ENCODE data around the gene DAPK2.

Gene DAPK2

DNA sequence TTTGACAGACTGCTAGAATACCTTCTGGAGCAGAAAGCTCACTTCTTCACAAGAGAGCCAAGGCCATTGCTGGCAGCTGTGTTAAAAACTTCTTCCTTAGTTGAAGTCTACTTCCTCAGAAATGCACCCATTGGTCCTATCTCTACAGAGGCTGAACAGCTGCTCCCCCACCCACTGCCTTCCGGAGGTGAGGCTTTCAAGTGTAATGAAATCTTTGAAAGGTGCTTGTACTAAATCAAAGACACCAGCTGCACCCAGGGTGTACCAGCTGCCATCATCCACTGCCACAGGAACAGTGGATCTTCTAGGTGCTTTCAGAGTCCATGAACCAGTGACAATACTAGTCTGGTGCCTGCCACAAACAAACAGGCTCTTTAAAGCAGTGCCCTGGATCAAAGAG is 186.1 kb downstream of the DAPK2 start:
- no peak for TF ChIP-seq CEBPB (IDR thresholded peaks at IDR 0.05)
- TF ChIP-seq MAX (IDR thresholded peaks at IDR 0.05), result no peak
- no peak for TF ChIP-seq EP300 (IDR thresholded peaks at IDR 0.05; ENCODE audit: borderline replicate concordance)
- TF ChIP-seq CREB1 (IDR thresholded peaks at IDR 0.05; ENCODE audit: low read depth), result no peak
- TF ChIP-seq NFIC (IDR thresholded peaks at IDR 0.05), result no peak
- no peak for TF ChIP-seq FOXM1 (IDR thresholded peaks at IDR 0.05; ENCODE audit: borderline replicate concordance, low read depth)
- no peak for TF ChIP-seq TAF1 (IDR thresholded peaks at IDR 0.05; ENCODE audit: low read depth)
- TF ChIP-seq TCF12 (IDR thresholded peaks at IDR 0.05; ENCODE audit: low read depth), result no peak
- no peak for TF ChIP-seq EGR1 (IDR thresholded peaks at IDR 0.05)
- TF ChIP-seq USF1 (IDR thresholded peaks at IDR 0.05), result no peak
- no peak for TF ChIP-seq RAD21 (IDR thresholded peaks at IDR 0.05; ENCODE audit: low read depth)
- TF ChIP-seq REST (IDR thresholded peaks at IDR 0.05; ENCODE audit: low read depth), result no peak
- no peak for TF ChIP-seq TEAD4 (IDR thresholded peaks at IDR 0.05)
- TF ChIP-seq ZBTB7A (IDR thresholded peaks at IDR 0.05; ENCODE audit: low read depth), result no peak
- no peak for TF ChIP-seq YY1 (IDR thresholded peaks at IDR 0.05; ENCODE audit: low read depth)

GRCh38 chr15:63858881-63859280 is 187.4 kb downstream of the DAPK2 start:
- TF ChIP-seq EP300 (IDR thresholded peaks at IDR 0.05; ENCODE audit: borderline replicate concordance) (no peak), TAF1 (IDR thresholded peaks at IDR 0.05; ENCODE audit: low read depth) (no peak), RAD21 (IDR thresholded peaks at IDR 0.05; ENCODE audit: low read depth) (no peak), USF1 (IDR thresholded peaks at IDR 0.05) (no peak), EGR1 (IDR thresholded peaks at IDR 0.05) (no peak), NFIC (IDR thresholded peaks at IDR 0.05) (no peak), TCF12 (IDR thresholded peaks at IDR 0.05; ENCODE audit: low read depth) (no peak), MAX (IDR thresholded peaks at IDR 0.05) (no peak), CEBPB (IDR thresholded peaks at IDR 0.05) (no peak), YY1 (IDR thresholded peaks at IDR 0.05; ENCODE audit: low read depth) (no peak), CREB1 (IDR thresholded peaks at IDR 0.05; ENCODE audit: low read depth) (no peak), REST (IDR thresholded peaks at IDR 0.05; ENCODE audit: low read depth) (no peak), FOXM1 (IDR thresholded peaks at IDR 0.05; ENCODE audit: borderline replicate concordance, low read depth) (no peak), TEAD4 (IDR thresholded peaks at IDR 0.05) (no peak), ZBTB7A (IDR thresholded peaks at IDR 0.05; ENCODE audit: low read depth) (no peak)

- no peak for TF ChIP-seq REST (IDR thresholded peaks at IDR 0.05; ENCODE audit: low read depth)
- TF ChIP-seq RAD21 (IDR thresholded peaks at IDR 0.05; ENCODE audit: low read depth), result no peak
- no peak for TF ChIP-seq EGR1 (IDR thresholded peaks at IDR 0.05)
- no peak for TF ChIP-seq EP300 (IDR thresholded peaks at IDR 0.05; ENCODE audit: borderline replicate concordance)
- TF ChIP-seq TCF12 (IDR thresholded peaks at IDR 0.05; ENCODE audit: low read depth), result no peak
- TF ChIP-seq FOXM1 (IDR thresholded peaks at IDR 0.05; ENCODE audit: borderline replicate concordance, low read depth), result no peak
- TF ChIP-seq ZBTB7A (IDR thresholded peaks at IDR 0.05; ENCODE audit: low read depth), result no peak
- no peak for TF ChIP-seq USF1 (IDR thresholded peaks at IDR 0.05)
- no peak for TF ChIP-seq TAF1 (IDR thresholded peaks at IDR 0.05; ENCODE audit: low read depth)
- no peak for TF ChIP-seq CREB1 (IDR thresholded peaks at IDR 0.05; ENCODE audit: low read depth)
- no peak for TF ChIP-seq CEBPB (IDR thresholded peaks at IDR 0.05)
- TF ChIP-seq TEAD4 (IDR thresholded peaks at IDR 0.05), result no peak
Measured at GRCh38 chr15:63858448-63858847, 187.8 kb downstream of the DAPK2 start.

GRCh38 chr15:63857461-63857856 is 188.8 kb downstream of the DAPK2 start:
- no peak for TF ChIP-seq REST (IDR thresholded peaks at IDR 0.05; ENCODE audit: low read depth)

Data from Ishikawa (cell line).